Panc1 (cell line): ENCODE results near the gene LHFPL2.

Experiments
- POLR2AphosphoS5 ChIP-seq: IDR thresholded peaks from 2 replicates; pipeline ENCODE4 v1.6.1; 2012; ENCODE audit warnings: mild to moderate bottlenecking, low read depth, low read length, moderate library complexity
- TCF7L2 ChIP-seq: IDR thresholded peaks from 2 replicates; pipeline ENCODE4 v1.6.1; 2011; ENCODE audit warnings: mild to moderate bottlenecking, low read depth, low read length, inconsistent platforms
- TF ChIP-seq, protein P1 (sequence below): fragments of 450-650 bp; IDR thresholded peaks from 2 replicates; pipeline ENCODE4 v1.5.1; 2017; ENCODE audit warnings: mild to moderate bottlenecking

DNA sequence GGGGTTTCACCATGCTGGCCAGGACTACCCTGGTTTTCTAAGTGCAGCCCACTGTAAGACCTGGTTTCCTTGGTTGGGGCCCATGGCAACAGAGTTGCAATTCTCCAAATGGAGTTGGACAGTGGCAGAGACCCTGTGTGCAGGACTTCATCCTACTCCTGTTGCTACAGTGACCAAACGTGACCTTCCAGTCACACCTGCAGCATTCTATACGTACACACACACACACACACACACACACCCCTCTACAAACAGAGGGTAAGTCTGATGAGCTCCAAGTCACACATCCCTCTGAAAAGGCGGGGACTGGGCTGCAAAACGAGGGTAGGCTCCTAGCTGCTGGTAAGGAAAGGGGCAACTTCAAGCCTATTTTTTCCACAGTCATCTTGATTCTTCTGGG is 23.6 kb downstream of the LHFPL2 start:
- TF ChIP-seq, protein P1, sequence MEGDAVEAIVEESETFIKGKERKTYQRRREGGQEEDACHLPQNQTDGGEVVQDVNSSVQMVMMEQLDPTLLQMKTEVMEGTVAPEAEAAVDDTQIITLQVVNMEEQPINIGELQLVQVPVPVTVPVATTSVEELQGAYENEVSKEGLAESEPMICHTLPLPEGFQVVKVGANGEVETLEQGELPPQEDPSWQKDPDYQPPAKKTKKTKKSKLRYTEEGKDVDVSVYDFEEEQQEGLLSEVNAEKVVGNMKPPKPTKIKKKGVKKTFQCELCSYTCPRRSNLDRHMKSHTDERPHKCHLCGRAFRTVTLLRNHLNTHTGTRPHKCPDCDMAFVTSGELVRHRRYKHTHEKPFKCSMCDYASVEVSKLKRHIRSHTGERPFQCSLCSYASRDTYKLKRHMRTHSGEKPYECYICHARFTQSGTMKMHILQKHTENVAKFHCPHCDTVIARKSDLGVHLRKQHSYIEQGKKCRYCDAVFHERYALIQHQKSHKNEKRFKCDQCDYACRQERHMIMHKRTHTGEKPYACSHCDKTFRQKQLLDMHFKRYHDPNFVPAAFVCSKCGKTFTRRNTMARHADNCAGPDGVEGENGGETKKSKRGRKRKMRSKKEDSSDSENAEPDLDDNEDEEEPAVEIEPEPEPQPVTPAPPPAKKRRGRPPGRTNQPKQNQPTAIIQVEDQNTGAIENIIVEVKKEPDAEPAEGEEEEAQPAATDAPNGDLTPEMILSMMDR = no peak
- no peak for TF ChIP-seq POLR2AphosphoS5
- no peak for TF ChIP-seq TCF7L2
